HG03469 (cell line): Measurements from ENCODE around the gene FAM120AOS.

Experiments used
- ATAC-seq: cut with Tn5 transposase; IDR thresholded peaks from one replicate; pipeline ENCODE4 v1.9.1; 2021; ENCODE audit warnings: mild to moderate bottlenecking, moderate library complexity, moderate number of reproducible peaks; ENCODE audit not compliant: unreplicated experiment

The FAM120AOS gene

DNA sequence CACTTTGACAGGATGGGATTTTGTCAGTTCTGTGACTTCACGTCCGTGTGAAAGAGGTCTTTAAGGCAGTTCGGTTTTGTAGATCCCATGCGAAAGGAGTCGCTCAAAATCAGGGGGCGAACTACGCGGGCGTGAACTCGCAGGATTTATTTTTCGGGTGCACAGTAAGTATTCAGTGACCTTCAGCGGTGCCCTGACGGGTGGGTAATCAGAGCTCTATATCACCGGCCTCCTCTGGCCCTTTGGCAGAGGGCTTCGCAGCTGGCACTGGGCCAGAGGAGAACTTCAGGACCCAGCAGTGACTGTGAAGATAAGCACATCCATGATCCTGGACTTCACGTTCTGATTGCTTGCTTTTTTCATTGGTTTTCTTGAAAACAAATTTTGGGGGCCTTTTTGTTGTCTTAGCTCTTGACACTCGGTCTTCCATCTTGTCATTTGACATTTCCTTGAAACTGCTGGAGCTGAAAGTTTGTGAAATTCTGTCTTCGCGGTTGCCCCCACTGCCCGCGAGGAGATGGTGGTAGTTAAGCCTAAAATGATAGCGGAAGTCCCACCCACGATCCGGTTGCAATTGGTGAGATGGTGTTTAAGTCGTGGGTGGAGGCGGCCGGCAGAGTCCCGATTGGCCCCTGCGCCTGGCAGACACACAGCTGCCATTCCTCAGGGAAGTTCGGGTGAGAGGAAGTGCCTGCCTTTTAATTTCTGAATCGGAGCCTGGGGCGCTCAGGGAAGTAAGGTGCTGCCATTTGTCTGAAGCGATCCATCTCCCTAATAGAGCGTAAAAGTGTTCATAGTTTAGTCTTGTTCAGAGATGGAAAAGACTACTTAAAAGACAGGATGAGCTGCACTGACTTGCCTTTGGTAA is at the start of gene FAM120AOS:
FAM120AOS (minus strand) TSS at position 535 of the 868 bp plus-strand sequence. CDS start 872 bp downstream, outside the sequence.
- peak; percentile 48 for ATAC-seq

DNA sequence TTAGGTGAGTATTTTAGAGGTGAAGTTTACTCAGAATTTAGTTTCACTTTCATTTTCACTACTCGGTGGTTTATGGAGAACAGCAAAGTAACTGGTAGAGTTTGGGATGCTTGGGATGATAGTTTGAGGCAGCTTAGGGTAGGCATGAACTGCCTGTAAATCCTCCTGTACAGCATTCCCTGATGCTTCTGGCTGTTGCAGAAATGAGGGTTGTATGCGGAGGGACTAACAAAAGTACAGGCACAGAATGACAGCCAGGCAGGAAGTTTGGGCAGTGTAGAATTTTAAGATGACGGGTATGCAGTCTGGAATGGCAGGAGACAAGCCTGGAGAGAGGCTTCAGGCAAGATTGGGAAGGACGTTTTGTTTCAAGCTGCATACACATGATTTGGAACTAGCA is 48.0 kb upstream of the FAM120AOS start:
- no peak for ATAC-seq

DNA sequence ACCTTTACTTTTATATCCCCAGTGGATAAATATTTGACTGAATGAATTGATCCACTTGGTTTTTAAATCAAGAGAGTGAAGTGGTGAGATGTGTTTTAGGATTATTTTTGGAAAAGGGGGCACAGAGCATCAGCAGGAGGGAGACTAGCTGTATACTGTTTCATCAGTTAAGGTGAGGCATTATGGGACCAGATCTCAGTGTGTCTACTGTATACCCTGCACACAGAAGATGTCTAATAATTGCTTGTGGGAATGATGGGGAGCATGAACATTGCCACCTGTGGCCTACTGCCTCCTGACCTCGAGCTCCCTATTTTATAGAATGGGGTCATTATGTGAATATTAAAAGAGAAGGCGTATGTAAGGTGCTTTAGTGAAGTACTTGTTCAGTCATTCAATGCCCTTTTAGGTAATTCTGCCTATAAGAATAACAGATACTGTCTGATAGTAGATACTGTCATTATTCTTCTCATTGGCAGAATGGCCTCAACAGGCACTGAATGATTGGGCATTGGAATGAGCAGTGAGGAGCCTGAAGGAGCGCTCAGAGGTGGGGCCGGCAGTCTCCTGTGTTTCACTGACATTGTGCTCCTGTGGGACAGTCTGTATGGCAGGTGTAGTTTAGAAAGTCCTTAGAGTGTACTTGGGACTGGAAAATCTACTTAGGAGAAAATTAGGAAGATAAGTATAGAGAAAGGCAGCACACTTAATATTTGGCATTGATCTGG is 47.4 kb upstream of the FAM120AOS start:
- no peak for ATAC-seq

- ATAC-seq, result no peak
Observed at GRCh38 chr9:93496285-93496684, 42.9 kb upstream of the FAM120AOS start.

DNA sequence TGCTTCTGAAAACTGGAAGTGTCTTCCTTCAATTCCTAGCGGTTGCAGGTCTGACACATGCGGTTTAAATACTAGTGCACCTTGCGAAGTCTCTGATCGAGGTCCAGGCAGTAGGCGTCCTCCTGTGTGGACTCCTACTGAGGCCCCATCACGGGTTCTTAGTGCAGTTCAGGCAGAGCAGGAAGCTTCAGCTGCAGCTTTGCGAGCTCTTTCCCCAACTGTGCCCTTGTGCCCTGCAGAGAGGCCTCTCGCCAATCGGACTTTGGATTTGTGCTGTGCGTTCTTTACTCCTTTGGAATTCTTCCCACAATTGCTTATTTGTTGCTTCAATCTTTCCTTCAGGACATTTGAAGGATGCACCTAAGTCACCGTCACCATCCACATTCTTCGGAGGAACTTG is 40.6 kb upstream of the FAM120AOS start:
- ATAC-seq, result no peak

DNA sequence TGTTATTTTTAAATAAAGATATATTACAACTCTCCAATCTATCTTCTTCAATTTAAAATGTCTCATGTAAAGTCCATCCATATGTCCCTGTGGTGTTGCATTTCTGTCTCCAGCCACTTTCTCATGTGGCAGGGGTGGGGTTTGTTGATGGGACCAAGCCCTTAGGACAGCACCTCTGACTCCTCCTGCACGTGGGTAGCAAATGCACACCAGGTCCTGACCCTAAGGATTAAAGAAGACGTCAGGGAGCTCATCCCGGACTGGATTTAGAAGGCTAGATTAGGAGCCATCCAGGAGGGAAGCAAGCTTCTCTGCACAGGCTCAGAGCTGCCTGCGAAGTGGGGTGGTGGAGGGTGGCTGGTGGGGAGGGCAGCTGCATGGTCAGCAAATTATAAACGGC is 38.9 kb upstream of the FAM120AOS start:
- no peak for ATAC-seq

DNA sequence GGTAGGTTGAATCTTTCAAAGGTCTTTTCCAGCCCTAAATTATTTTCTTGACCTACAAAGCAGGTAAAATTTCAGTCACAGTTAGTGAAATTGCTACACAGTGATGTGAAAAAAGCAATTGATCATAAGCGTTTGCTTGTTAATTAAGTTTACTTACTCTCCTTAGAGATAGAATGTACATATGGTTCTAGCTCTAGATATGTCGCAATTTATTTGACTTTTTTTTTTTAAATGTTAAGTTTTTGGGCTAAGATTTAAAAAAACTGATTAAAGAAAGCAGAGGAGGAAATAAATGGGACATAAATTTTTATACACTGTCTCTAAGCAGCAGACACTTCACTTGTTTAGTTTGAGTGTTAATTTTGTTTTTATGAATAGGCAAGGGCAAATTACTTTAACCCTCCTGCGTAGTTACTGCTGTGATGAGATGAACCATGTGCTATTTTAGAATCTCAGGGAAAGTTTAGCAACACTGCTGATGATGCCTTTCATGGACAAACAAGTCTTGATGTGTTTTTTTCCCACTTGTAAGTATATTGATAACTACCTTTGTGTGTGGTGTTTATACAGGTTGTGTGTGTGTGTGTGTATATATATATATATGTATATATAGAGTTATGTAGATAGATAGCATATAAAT is 38.3 kb upstream of the FAM120AOS start:
- no peak for ATAC-seq

- no peak for ATAC-seq
Observed at GRCh38 chr9:93488244-93488643, 34.9 kb upstream of the FAM120AOS start.

DNA sequence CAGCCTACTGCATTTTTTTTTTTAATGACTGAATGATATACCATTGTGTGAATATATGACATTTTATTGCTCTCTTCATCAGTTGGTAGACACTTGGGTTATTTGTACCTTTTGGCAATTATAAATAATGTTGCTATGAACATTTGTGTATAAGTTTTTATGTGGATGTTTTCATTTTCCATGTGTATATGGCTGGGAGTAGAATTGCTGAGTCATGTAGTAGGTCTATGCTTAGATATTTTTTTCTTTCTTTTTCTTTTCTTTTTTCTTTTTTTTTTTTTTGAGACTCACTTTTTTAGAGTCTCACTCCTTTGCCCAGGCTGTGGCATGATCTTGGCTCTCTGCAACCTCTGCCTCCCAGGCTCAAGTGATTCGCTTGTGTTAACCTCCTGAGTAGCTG is 32.9 kb upstream of the FAM120AOS start:
- ATAC-seq, result no peak

- no peak for ATAC-seq
Observed at GRCh38 chr9:93483497-93483896, 30.1 kb upstream of the FAM120AOS start.

DNA sequence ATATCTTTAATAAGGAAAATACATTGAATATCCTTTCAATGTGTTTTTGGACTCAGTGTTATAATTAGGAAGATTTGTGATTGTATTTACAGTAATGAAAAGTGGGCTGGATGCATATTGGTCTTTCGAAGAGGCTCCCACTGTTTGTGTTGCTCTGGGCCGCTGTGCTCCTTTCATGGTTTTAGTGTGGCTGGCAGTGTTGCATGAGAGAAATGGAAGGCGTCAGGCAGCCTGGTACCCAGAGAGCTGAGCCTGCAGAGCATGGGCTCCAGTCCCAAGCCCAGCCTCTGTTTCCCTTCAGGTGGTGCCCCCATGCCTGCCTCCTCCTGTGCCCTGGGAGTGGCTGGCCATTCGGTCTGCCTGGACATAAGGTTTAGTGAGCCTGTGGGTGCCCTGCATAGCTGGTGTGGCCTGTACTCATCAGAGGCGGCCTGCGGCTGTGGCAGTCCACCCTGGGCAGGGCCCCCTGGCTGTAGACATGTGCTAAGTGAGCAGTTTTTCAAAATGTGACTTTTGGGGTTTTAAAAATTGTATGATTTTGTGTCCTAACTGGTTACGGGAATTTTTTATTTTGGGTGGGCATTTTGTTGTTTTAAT is 27.4 kb upstream of the FAM120AOS start:
- ATAC-seq, result no peak

DNA sequence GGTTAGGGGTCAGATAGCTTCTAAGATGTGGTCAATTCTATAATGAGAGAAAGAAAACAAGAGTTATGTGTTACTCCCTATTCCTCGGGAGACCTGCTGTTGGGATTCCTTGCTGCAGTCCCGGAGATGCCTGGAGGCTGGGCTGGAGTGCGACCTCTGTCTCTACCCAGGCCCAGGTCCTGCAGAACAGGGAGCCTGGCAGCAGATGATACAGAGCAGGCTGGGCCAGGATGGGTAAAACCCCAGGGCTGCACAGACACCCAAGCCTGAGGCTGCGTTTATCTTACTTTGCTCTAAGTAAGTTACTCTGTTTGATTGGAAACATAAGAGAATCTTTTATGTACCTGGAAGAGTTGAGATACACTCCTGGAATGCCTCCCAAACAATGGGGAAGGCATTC is 26.9 kb upstream of the FAM120AOS start:
- ATAC-seq, result no peak

GRCh38 chr9:93479726-93480125 is 26.3 kb upstream of the FAM120AOS start:
- ATAC-seq, result no peak

- ATAC-seq, result no peak
Observed at GRCh38 chr9:93477397-93477796, 24.0 kb upstream of the FAM120AOS start.

DNA sequence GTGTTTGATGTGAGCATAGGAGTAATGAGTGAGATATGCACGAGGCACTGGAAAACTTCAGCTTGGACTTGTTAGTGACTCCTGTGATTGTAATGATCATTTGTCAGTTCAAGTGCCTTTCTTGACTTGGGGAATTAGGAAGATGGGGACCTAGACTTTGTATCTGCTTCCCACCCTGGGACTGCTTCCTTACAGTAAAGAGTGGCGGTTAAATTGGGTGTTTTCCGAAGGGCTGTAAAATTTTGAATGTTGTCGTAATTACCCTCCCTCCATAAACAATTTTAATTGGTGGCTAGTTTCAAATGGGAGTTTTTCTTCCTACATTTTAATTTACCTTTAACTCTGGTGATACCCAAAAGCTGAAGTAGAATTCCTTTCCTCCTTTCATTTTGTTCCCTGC is 23.5 kb upstream of the FAM120AOS start:
- no peak for ATAC-seq

DNA sequence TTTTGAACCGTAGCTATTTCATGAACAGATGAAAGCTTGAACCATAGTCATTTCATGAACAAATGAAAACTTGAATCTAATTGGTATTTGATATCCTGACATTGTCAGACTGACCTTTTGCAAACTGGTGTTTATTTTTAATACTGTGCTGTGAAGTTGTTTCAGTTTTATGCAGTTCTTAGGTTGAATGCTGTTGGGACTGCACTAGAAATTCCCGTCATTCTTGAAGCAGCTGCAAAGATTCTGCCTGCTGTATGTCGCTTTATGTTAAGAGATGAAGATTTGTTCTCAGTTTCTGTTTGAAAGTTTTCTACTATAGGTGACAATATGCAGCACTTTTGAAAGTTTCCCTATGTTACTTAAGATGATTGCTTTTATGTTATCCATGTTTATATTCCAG is 22.5 kb upstream of the FAM120AOS start:
- ATAC-seq, result no peak

DNA sequence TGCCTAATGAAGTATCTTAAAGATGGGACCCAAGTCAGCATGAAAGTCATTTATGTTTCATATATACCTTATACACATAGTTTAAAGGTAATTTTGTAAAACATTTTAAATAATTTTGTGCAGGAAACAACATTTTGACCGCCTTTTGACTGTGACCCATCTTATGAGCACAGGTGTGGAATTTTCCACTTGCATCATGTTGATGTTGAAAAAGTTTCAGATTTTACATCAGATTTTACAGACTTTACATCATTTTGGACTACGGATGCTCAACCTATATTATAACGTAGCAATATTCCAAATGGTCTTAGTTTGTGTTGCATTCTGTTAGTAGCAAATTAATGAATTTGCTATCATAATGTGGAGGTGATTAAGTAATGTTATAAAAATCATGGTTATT is 21.7 kb upstream of the FAM120AOS start:
- no peak for ATAC-seq

- no peak for ATAC-seq
Observed at GRCh38 chr9:93473411-93473810, 20.0 kb upstream of the FAM120AOS start.

DNA sequence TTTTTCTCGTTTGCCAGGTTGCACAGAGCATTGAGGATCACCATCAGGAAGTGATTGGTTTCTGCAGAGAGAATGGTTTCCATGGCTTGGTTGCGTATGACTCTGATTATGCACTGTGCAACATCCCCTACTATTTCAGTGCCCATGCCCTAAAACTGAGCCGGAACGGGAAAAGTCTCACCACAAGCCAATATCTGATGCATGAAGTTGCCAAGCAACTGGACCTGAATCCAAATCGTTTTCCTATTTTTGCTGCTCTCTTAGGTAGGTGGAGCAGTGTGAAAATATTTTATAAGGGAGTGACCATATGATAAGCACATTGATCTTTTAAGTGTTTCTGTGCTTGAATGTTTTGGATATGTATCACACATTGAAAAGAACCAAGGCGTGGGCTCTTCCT is 17.7 kb upstream of the FAM120AOS start:
- ATAC-seq, result no peak

DNA sequence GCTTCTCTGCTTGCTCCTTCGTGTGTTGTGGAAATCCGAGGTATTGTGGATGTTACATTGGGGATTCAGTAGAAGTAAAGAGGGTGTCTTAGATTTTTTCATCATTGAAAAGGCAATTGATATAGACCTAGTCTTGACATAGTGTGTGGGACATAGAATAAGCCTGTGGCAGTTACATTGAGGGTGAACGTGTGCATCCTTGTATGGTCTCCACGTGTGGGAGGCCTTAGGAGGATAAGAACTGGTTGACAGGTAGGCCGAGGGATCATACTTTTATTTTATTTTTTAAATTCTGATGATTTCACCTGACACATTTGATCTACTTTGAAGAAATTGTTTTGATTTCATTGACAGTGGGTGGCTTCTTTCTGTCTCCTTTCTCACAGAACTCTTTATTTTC is 17.0 kb upstream of the FAM120AOS start:
- ATAC-seq, result no peak

DNA sequence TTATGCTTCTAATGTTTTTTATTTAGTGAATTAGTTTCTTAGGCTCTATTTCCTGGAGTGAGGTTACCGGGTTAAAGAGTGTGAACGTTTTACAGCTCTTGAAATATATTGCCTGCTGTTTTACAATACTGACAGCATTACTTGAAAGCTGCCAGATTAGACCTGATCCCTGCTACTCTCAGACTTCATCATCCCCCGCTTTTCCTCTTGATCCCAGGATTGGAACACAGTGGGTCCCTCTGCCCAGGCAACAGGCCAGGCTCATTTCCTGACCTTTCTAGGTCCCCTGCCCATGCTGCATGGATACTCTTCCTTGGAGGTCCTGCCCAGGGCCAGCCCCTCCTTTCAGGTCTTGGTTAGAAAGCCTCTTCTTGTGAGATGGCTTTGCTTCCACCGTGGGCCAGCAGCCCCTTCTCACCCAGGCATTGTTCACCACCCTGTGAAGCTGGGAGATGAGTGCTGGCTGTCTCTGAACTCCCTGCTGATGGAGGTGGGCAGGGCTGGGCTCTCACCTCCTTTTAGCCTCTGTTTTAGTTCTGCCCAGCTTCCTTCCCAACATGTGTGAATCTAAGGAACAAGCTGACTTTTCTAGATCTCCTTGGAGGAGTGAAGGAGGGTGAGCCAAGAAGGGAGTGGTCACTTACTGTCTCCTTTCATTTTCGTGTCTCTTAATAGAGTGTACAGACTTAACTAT is 15.5 kb upstream of the FAM120AOS start:
- ATAC-seq, result no peak
